GM21447 (cell line): Measurements from ENCODE around the gene ANO6.

Experiments
- ATAC-seq: cut with Tn5 transposase; IDR thresholded peaks from one replicate; pipeline ENCODE4 v1.9.1; 2021; ENCODE audit not compliant: unreplicated experiment

The ANO6 gene

GRCh38 chr12:45398552-45398951 is 182.7 kb downstream of the ANO6 start:
- ATAC-seq, result no peak

DNA sequence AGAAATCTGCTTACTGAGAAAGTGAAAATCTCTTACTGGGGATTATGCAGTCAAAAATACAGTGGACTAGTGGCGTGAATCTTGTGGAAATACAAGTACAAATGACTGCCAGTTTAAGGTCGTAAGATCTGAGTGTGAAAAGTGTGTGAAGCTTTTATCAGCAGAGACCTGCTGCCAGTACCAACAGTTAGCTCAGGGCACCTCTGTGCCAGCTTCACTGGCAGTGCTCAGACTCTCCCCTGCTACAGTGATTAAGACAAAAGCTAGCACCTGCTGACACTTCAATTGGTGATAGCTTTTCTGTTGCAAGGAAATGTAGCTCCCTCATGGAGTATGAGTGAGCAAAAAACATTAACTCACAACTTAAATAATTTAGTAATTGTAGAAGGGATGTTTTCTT is 185.1 kb downstream of the ANO6 start:
- ATAC-seq, result no peak

DNA sequence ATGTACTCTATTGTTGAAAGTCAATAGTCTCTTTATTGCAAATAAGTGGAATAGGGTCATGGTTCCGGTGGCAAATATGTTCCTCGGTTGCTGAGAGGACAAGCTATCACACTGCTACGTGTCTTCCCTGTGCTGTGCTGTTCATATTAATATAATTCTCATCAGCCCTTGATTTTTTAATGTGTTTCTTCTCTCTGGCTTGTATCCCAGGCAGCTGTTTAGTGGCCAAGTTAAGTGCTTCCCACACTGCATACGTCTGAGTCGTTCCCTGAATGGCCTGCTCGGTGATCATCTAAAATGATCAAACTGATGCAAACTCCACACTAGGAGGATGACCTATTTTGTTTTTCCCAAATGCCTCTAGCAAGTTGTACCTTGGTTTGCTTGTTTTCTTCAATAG is 186.4 kb downstream of the ANO6 start:
- no peak for ATAC-seq

GRCh38 chr12:45406988-45407850 is 191.3 kb downstream of the ANO6 start:
- ATAC-seq, result no peak

DNA sequence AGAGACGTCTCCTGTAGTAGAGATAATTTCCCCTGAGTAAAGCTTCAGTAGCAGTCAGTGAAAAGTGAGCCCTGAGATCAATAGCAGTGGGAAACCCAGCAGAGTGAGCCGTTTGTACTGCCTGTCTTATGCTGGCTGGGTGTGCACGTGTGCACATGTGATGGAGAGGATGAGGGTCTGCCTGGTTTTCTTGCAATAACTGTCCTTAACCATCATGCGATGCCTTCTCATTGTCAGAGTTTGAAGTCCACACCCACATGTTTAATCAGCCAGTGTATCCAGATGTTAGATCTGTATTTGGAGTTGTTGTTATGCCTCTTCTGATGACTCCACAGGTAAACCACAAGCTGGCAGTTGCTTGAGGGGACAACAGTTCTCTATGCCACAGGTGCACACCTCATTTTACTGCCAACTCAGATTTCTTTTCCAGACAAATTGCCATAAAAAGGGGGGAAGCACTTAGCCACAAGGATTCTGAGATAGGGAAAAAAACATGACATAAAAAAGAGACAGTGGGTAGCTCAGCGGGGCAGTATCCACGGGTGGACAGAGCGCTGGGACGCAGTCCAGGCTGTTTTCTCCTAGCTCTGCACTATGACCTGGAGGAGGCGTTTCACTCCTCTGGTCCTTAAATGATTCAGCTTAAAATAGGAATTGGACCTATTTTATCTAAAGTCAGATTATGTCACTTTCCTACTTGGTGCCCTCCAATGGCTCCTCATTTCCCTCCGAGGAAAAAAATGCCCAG is 192.3 kb downstream of the ANO6 start:
- ATAC-seq, result no peak

- no peak for ATAC-seq
These were observed 192.8 kb downstream of the ANO6 start for GRCh38 chr12:45408729-45409114.

- no peak for ATAC-seq
These were observed 194.1 kb downstream of the ANO6 start for GRCh38 chr12:45409966-45410365.

DNA sequence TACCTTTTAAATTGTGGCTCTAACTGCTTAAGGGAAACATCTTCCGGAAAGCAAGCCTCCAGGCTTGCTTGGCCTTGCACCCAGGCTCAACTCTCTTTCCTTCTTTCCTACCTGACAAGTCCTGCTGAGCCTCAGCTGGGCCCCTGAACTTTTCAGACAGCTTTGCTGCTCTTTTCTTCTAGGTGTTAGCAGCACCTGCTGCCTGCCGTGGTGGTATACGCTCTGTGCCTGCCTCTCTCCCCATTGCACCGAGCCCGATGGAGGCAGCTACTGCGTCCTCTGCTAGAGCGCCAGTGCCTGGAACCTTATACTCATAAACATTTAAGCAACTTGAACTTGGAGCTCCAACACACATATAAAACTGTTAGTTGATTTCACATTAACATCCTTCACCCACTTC is 195.7 kb downstream of the ANO6 start:
- no peak for ATAC-seq

DNA sequence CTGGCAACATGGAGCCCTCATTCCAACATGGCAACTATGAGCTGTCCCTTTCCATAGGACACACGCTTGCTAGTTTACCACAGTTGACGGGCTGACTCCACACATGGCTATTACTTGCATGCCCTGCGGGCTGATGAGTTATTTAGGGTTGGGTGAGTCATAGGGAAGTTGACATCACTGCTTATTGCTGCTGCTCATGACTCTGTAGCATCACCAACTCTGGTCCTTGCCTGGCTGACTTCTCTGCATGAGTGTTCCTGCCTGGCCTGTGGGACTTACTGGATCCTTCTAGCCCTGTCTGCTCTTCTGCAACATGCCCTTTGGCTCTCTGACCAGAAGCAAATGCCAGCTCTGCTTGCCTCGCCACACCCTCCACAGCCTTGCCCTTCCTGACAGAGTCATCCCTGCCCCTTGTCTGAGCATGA is 199.5 kb downstream of the ANO6 start:
- peak; percentile 95 for ATAC-seq

DNA sequence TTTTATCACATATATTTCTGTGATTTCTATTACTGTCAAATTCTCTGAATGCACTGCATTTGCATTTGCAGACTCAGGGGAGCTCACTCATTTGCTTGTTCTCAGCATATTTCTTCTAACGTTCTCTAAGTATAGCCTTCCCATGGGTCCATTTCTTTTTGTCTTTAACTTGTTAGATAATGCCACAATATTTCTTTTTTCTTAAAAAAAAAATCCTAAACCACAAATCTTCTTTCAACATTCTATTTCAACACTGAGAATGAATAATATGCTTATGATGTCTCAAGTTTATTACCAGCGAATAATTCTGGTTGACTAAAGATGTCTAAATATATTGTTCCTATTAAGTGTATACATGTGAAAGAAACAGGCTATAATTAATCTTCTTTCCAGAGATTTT is 200.2 kb downstream of the ANO6 start:
- ATAC-seq, result no peak

DNA sequence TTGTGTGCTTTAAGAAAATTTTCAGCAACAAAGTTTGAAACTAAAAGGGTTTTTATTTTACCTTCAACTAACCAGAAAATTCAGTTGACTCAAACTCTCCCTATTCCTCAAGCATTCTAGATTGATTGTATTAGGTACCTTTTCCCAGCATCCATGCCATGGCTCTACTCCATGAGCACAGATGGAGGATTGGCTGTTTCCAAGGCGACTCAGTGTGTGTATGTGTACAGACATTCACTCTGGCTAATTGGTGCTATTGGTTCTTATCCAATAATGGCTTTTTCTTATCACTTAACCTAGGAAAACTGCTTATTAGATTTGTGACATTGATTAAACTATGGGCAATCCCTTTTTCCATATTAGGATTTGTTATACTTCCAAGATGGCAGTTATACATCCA is 202.6 kb downstream of the ANO6 start:
- ATAC-seq, result no peak

DNA sequence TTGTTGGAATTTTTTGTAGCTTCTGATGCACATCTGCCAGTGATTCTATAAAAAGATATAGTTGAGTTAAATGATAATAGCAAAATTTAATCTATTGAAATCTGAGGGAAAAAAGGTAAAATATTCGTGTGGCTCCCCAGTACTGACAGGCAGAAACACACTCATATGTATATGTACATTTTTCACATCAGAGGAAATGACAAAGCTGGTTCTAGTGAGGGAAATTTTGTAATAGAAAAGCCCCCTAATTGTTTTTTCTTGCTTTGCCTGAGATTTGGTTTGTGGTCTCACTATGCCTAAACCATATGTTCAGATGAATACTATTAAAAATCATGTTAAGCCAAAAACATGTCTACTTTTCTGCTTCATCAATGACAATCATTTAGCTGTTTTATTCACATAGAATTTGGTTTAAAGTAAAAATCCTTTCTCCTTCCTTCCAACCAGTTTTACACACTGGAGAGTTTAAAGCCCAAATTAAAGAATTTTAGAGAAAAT is 203.5 kb downstream of the ANO6 start:
- ATAC-seq, result no peak

GRCh38 chr12:45421736-45422135 is 205.8 kb downstream of the ANO6 start:
- ATAC-seq, result no peak

DNA sequence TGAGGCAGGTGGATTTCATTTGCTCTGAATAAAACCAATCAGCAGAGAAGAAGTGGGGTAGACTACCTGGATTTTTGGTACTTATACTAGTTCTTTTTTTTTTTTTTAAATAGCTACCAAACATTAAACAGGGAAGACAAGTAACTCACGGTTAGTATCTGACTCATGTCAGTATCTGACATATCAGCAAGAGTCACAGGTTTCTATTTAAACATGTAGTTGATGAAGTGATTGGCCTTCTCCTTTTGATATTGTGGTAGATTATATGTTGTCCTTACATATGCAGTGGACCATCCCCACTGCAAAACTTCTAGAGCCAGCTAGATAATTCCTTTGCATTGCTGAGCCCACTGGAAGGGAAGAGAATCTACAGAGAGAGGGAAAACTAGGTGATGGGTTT is 208.0 kb downstream of the ANO6 start:
- no peak for ATAC-seq

GRCh38 chr12:45425426-45425825 is 209.5 kb downstream of the ANO6 start:
- no peak for ATAC-seq

DNA sequence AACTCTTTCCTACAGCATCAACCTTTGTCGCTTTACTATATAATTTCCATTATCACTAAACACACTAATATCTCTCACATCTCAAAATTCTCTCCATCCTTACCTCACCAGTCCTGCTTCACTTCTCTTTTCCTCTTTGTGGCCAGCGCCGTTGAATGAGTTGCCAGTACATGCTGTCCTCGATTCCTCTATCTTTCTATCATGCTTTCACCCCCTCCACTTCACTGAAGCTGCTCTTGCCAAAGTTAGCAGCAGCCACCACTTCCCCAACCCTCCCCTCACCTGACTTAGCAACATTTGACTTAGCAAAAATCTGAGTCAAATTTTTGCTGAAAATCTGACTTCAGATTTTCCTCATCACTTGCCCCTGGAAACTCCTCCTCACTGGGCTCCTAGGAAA is 210.4 kb downstream of the ANO6 start:
- no peak for ATAC-seq

DNA sequence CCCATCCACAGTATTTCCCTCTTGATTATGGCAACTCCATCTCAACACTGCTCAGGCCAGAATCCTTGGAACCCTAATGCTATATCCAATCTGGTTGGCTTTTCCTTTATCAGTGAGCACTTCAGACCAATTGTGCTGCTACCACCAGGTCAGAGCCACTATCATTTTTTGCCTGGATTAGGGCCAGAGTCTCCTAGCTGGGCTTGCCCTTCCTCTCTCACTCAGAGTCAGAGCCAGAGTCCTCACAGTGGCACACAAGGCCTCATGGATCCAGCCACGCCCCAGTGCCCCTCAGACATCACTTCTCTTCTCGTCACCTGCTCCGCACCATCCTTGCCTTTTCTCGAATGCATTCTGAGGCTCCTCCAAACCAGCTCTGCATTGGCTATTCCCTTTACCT is 211.1 kb downstream of the ANO6 start:
- no peak for ATAC-seq

- no peak for ATAC-seq
These were observed 213.9 kb downstream of the ANO6 start for GRCh38 chr12:45429831-45430230.

- ATAC-seq, result no peak
These were observed 215.2 kb downstream of the ANO6 start for GRCh38 chr12:45431126-45431525.

DNA sequence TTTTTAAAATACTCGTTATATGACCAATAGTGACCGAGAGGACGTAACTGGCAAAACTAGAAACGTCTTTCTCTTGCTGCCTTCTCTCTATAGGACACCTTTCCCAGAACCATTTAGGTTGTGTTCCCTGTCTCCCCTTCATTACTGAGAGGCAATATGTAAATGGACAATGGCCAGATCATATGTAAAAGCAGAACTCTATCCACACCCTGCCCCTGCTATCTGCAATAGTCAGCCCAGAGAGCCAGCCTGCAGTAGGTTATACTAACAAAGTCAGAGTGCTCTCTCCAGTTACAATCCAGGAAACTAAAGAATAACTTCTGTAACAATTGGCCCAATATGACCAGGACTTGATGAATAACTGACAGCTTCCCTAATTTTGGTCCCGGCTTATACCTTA is 216.8 kb downstream of the ANO6 start:
- ATAC-seq, result no peak

DNA sequence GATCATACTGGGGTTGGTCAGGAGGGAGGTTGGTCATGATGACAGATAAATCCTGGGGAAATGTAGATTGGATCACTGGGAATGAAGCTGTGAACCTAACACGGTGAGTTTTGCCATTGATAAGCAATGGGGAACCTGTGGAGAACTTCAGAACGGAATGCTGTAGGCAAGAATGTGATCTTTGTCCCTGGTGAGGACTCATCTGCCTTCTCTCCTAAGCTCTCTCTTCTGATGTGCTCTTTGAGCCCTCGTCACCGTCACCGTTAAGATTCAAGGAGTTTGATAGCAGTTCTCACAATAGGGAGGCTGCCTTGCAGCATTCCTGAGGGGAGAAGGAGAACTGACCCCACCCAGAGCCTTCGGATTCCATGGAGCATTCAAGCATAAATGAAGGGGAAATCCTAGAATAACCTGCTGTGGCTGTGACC is 217.6 kb downstream of the ANO6 start:
- ATAC-seq, result no peak

DNA sequence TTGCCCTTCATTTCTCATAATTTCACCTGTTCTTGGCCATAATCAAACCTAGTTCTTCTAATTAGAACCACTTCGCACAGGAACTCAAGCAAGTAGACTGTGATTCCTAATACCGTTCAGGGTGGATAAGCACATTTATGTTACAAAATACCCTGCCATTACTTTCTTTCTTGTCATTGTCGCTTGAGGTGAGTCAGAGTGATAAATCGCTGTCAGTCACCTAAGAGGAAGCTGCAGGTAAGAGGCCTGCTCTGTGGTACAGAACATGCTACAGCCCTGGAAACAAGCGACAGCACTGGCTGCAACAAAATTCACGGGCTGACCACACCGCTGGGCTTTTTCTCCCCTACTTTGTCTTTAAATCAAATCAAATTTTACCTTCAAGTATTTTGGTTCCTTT is 218.2 kb downstream of the ANO6 start:
- ATAC-seq, result no peak
